ENCODE measurements around the gene CNTN1.

The CNTN1 gene

GRCh38 chr12:40970320-40970907, 278.2 kb downstream of the CNTN1 start:
- DNase-seq (ENCODE audit: low spot score): no peak

GRCh38 chr12:40971911-40972310, 279.7 kb downstream of the CNTN1 start:
- no peak for DNase-seq (ENCODE audit: low spot score)

GRCh38 chr12:40976546-40976945, 284.3 kb downstream of the CNTN1 start:
- DNase-seq (ENCODE audit: low spot score): no peak

- DNase-seq (ENCODE audit: low spot score): no peak
Observed at GRCh38 chr12:40980427-40980961, 288.3 kb downstream of the CNTN1 start.

DNA sequence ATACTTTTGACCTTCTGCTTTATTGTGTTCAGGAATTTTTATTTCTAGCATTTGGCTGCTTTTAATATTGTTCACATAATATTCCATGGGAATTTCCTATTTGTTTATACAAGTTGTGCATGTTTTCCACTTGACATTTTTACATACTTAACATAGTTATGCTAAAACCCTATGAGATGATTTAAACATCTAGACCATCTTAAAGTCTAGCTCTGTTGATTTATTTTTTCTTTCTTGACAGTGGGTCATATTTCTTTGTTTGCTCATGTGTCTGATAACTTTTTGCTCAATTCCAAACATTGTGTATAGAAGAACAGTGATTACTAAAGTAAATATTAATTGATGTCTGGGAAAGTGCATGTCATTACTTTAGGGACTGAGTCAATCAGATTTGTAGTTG, 293.8 kb downstream of the CNTN1 start:
- no peak for DNase-seq (ENCODE audit: low spot score)

GRCh38 chr12:40988355-40988754, 296.1 kb downstream of the CNTN1 start:
- no peak for DNase-seq (ENCODE audit: low spot score)

- DNase-seq (ENCODE audit: low spot score): no peak
Observed at GRCh38 chr12:40988824-40989223, 296.6 kb downstream of the CNTN1 start.

DNA sequence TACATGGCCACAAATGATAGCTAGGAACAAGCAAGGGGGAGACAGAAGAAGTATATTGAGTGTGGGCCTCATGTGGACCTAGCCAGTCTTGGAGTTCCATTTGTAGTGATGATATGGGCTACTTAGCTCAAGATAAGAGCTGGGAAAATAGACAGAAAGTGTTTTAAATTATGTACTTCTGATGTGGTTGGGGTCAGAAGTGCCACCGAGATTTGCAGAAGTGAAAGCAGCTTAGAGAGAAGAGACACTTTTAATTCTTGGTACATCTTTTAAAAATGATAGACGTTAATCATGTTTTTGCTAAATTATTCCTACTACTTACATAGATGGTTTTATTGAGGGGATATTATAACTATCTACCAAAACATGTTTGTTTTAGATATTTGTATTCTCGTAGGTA, 297.5 kb downstream of the CNTN1 start:
- DNase-seq (ENCODE audit: low spot score): no peak

- DNase-seq (ENCODE audit: low spot score): no peak
Observed at GRCh38 chr12:40992158-40992557, 299.9 kb downstream of the CNTN1 start.

DNA sequence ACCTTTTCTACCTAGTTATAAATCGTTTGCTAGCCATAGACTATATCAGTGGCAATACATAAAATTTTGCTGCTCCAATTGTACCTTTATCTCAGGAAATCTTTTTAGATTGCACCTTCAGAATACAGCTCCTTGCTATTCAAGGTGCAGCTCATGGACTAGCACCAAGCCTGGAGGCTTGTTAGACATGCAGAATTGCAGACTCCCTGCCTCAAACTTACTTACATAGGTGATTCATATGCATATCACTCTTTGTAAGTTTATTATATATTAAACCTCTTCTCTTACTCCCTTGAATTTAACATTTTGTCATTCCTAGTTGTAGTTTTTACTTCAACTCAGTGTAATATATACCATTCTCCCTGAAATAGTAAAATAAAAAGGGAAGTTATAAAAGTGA, 300.4 kb downstream of the CNTN1 start:
- DNase-seq (ENCODE audit: low spot score): no peak

- no peak for DNase-seq (ENCODE audit: low spot score)
Observed at GRCh38 chr12:40993158-40993557, 300.9 kb downstream of the CNTN1 start.

DNA sequence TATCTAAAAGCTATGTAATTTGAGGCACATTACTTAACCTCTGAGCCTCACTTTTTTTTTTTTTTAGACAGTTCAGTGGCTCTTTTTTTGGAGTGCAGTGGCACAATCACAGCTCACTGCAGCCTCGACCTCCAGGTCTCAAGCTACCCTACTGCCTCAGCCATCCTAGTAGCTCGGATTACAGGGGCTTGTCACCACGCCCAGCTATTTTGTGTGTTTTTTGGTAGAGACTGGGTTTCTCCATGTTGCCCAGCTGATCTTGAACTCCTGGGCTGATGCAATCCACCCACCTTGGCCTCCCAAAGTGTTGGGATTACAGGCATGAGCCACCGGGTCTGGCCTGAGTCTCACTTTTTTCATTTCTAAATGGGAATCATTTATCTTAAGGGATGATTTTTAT, 303.9 kb downstream of the CNTN1 start:
- no peak for DNase-seq (ENCODE audit: low spot score)

- DNase-seq (ENCODE audit: low spot score): no peak
Observed at GRCh38 chr12:40999210-40999609, 307.0 kb downstream of the CNTN1 start.

DNA sequence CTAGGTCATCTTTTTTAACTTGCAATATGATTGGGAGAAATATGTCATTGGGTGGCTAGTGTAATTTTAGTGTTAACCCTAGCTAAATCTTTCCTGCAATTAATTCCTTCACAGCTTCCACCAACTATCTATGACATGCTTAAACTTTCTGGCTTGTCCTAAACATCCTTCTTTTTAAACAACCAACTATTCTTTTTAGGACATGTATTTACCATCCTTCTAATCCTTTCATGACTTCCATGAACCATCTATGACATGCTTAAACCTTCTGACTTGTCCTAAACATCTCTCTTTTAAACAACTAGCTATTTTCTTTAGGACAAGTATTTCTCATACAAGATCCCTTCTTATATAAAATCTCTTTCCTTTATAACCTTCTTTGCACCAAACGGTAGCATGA, 316.2 kb downstream of the CNTN1 start:
- no peak for DNase-seq (ENCODE audit: low spot score)

DNA sequence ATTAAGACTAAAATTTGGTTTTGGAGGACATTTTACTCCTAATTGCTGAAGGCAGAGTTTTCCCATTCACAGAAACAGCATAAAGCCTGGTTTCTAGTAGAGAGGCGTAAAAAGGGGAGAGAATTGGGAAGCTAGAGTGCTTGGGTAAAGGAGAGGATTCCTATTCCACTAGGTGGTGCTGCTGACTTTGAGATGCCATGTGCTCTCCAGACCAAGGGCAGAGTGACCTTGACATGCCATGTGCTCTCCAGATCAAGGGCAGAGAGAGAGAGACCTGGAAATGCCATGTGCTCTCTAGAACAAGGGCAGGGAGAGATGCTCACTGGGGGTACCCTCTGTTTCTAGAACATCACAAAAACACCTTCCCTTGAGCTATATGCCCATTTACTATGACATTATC, 319.7 kb downstream of the CNTN1 start:
- no peak for DNase-seq (ENCODE audit: low spot score)

GRCh38 chr12:41013881-41014642, 321.8 kb downstream of the CNTN1 start:
- no peak for DNase-seq (ENCODE audit: low spot score)

DNA sequence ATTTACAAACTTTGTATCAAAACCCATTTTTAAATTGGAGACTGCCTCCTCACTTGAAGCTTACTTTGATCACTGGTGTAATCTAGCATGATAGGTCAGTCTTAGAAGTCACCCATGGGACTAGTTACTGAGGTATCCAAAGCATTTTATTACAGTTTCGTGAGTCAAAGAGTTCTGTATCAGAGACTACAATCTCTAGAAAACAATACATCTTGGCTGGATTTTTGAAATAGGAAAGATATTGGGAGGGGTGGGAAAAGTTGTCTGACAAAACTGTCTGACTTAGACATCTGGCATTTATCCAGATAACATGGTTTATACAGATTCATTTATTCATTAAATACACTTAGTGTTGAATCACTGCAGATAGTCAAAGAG, 322.4 kb downstream of the CNTN1 start:
- DNase-seq (ENCODE audit: low spot score): no peak

GRCh38 chr12:41018010-41018409, 325.8 kb downstream of the CNTN1 start:
- no peak for DNase-seq (ENCODE audit: low spot score)

DNA sequence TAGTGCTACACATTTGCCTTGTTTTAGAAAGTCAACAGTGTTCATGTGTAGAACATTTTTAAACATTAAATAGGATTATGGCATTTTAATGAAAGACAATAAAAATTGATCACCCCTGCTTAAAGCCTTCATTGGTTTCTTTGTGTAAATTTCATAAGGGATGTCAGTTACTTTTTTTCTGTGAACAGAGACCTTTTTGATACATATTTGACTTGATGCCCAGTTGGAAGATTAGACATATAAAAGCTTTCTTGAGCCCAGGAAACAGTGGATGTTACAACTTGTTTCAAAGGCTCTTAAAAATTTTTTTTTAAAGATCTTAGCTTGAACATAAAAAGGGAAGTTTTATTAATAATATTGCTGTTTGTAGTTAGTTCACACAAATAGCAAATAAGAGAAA, 327.2 kb downstream of the CNTN1 start:
- no peak for DNase-seq (ENCODE audit: low spot score)

GRCh38 chr12:41023836-41024235, 331.6 kb downstream of the CNTN1 start:
- no peak for DNase-seq (ENCODE audit: low spot score)

DNA sequence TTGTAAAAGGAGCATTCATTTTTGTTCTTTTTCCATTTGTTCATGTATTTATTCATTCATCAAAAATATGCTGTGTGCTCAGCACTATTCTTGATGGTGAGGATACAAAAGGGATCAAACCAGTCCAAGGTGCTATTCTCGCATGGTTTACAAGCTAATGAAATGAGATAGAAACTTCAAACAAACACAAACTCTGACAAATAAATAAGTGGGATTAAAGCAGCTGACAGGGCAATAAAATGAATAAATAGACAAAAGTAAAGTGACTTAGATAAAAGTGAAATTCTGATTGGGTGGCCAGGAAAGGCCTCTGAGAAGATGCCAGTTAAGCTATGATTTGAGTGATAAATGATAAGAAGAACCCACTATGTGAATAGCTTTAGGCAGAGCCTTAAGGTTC, 333.9 kb downstream of the CNTN1 start:
- no peak for DNase-seq (ENCODE audit: low spot score)

DNA sequence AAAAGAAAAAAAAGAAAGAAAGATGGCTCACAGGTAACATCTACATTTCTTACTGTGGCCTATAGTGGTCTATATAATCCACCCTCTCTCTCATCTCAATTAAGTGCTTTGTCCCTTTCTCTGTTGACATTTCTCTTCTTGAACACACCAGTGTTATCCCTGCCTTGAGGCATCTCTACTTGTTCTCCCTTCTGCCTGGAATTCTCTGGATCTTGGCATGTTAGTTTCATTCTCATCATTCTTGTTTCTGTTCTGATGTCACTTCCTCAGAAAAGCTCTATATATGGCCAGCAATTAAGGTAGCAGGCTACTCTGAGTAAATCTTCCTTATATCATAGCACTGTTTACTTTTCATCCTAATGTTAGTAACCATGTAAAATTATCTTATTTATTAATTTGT, 340.1 kb downstream of the CNTN1 start:
- DNase-seq (ENCODE audit: low spot score): no peak

DNA sequence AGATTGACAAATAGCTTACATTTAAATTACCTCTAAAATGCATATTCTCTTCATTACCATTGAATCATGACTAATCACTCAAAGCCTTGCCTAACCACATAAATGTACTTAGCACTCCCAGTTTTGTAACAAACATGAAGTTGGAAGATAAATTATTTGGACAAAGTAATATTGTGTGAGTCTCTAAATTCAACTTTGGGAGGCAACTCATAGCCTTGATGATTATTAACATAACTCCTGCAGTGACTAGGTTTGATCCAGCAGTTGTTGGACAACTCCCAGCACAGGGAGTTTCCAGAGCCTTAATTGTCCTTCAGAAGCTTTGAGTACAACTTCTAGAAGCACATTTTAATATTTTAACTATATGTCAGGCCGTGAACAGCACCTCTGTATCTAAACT, 342.4 kb downstream of the CNTN1 start:
- no peak for DNase-seq (ENCODE audit: low spot score)

GRCh38 chr12:41039461-41039860, 347.2 kb downstream of the CNTN1 start:
- no peak for DNase-seq (ENCODE audit: low spot score)
